A549 (cell line): ENCODE data around the gene FBXO7. TPM values are rescaled to one million over a fixed set of nuclear protein-coding genes. Genes with fewer than 3 reads are reported as not detected.

Experiments used
- ATAC-seq, 2 experiments: fragments of 200-7000 bp in 1 of 2; fragments of >200 bp in 1 of 2; cut with Nextera tagmentation in 1 of 2; cut with Tn5 transposase in 1 of 2; 3 replicates each; pipeline versions ENCODE4 v1.8.0 to v1.9.1; 2018 to 2020; ENCODE audit warnings: mild to moderate bottlenecking in 1 of 2, moderate library complexity in 1 of 2
- CTCF ChIA-PET: fragments of 300-600 bp; sonication (Branson Sonifier 250); formaldehyde crosslinking; extraction: SDS; loops from one replicate; lab custom pipeline; 2021; ENCODE audit warnings: antibody characterized with exemption, inconsistent platforms; lab: Yijun Ruan, JAX
- POLR2A ChIA-PET: fragments of 350-600 bp; formaldehyde crosslinking; extraction: SDS; loops from one replicate; lab custom pipeline; 2021; ENCODE audit warnings: antibody characterized with exemption, inconsistent platforms; lab: Yijun Ruan, JAX
- DNase-seq, 2 experiments: peaks; one replicate each; pipeline versions ENCODE4 v3.0.0 to v3.0.0-alpha.2; 2011 to 2016; ENCODE audit warnings: low read depth in 1 of 2, low spot score in 1 of 2
- FAIRE-seq: peaks from 2 replicates; lab custom pipeline; 2011; peaks lifted over from hg19 to GRCh38; lab: Jason Lieb, UNC
- H3K27ac ChIP-seq, 2 experiments: fragments of >200 bp; sonication (Bioruptor Twin); formaldehyde crosslinking; 3 replicates each; pipeline ENCODE4 v1.5.1; 2016 to 2017
- H3K4me1 ChIP-seq: fragments of >200 bp; sonication (Bioruptor Twin); formaldehyde crosslinking; 3 replicates; pipeline ENCODE4 v1.6.1; 2016
- H3K4me2 ChIP-seq: fragments of >200 bp; sonication (Bioruptor Twin); formaldehyde crosslinking; 3 replicates; pipeline ENCODE4 v1.6.1; 2016
- H3K4me3 ChIP-seq: fragments of >200 bp; sonication (Bioruptor Twin); formaldehyde crosslinking; 3 replicates; pipeline ENCODE4 v1.5.1; 2016
- H3K9me3 ChIP-seq: fragments of >200 bp; sonication (Bioruptor Twin); formaldehyde crosslinking; 3 replicates; pipeline ENCODE4 v1.6.1; 2016
- BHLHE40 ChIP-seq: IDR thresholded peaks from 2 replicates; pipeline ENCODE4 v1.6.1; 2012; ENCODE audit warnings: low read depth, low read length, inconsistent platforms
- CBX8 ChIP-seq: fragments of 200-600 bp; sonication (generic); IDR thresholded peaks from 2 replicates; pipeline ENCODE4 v1.6.1; 2016
- CEBPB ChIP-seq, 2 experiments: fragments of >200 bp in 1 of 2; sonication (Bioruptor Twin) in 1 of 2; formaldehyde crosslinking in 1 of 2; IDR thresholded peaks; 2 replicates each; pipeline ENCODE4 v1.6.1; 2012 to 2016
- EHMT2 ChIP-seq: fragments of 200-600 bp; sonication (generic); IDR thresholded peaks from 2 replicates; pipeline ENCODE4 v1.6.1; 2016; ENCODE audit warnings: antibody characterized with exemption, low read depth, mild to moderate bottlenecking, moderate library complexity
- EP300 ChIP-seq, 2 experiments: fragments of >200 bp; sonication (Bioruptor Twin); formaldehyde crosslinking; IDR thresholded peaks; 2 replicates in 1 of 2; 3 replicates in 1 of 2; pipeline ENCODE4 v1.6.1; 2016 to 2017
- ESRRA ChIP-seq: fragments of 150-350 bp; IDR thresholded peaks from 2 replicates; pipeline ENCODE4 v1.6.1; 2014; ENCODE audit warnings: mild to moderate bottlenecking, low read length, borderline replicate concordance
- HDAC2 ChIP-seq: fragments of 200-600 bp; sonication (generic); IDR thresholded peaks from 2 replicates; pipeline ENCODE4 v1.6.1; 2016
- HOXB5 ChIP-seq: fragments of 250-450 bp; sonication (Bioruptor Pico); IDR thresholded peaks from 2 replicates; pipeline ENCODE4 v1.5.0; 2020; ENCODE audit warnings: mild to moderate bottlenecking, moderate library complexity
- KDM5A ChIP-seq: fragments of 200-600 bp; sonication (generic); IDR thresholded peaks from 2 replicates; pipeline ENCODE4 v1.6.1; 2016; ENCODE audit warnings: antibody characterized with exemption, mild to moderate bottlenecking
- MAZ ChIP-seq: fragments of 150-350 bp; IDR thresholded peaks from 2 replicates; pipeline ENCODE4 v1.6.1; 2014; ENCODE audit warnings: antibody characterized with exemption, low read depth, low read length, borderline replicate concordance
- MYC ChIP-seq: IDR thresholded peaks from 2 replicates; pipeline ENCODE4 v1.6.1; 2012; ENCODE audit warnings: mild to moderate bottlenecking, inconsistent platforms, low read length, improper control_type of control experiment, borderline replicate concordance
- NFE2L2 ChIP-seq: fragments of 150-350 bp; conservative IDR thresholded peaks from 2 replicates; pipeline ENCODE4 v1.6.1; 2014; ENCODE audit warnings: low read length
- NPAS2 ChIP-seq: fragments of 250-450 bp; sonication (Bioruptor Pico); IDR thresholded peaks from 2 replicates; pipeline ENCODE4 v1.8.0; 2022; ENCODE audit warnings: mild to moderate bottlenecking, moderate library complexity, borderline replicate concordance
- PHF8 ChIP-seq: fragments of 200-600 bp; sonication (generic); IDR thresholded peaks from 2 replicates; pipeline ENCODE4 v1.6.1; 2016; ENCODE audit warnings: low read depth, mild to moderate bottlenecking, antibody characterized with exemption, moderate library complexity, borderline replicate concordance
- POLR2A ChIP-seq: IDR thresholded peaks from 2 replicates; pipeline ENCODE4 v1.6.1; 2012; ENCODE audit warnings: mild to moderate bottlenecking, low read length
- RAD21 ChIP-seq, 2 experiments: fragments of >200 bp in 1 of 2; sonication (Bioruptor Twin) in 1 of 2; formaldehyde crosslinking in 1 of 2; IDR thresholded peaks in 1 of 2; conservative IDR thresholded peaks in 1 of 2; 2 replicates in 1 of 2; 3 replicates in 1 of 2; pipeline ENCODE4 v1.6.1; 2012 to 2018; ENCODE audit warnings: inconsistent platforms in 1 of 2
- RNF2 ChIP-seq: fragments of 200-600 bp; sonication (generic); IDR thresholded peaks from 2 replicates; pipeline ENCODE4 v1.6.1; 2016; ENCODE audit warnings: low read depth, mild to moderate bottlenecking, antibody characterized with exemption, moderate library complexity, borderline replicate concordance
- TFCP2L1 ChIP-seq: fragments of 250-450 bp; sonication (Bioruptor Pico); IDR thresholded peaks from 2 replicates; pipeline ENCODE4 v1.5.0; 2021; ENCODE audit warnings: mild to moderate bottlenecking
- TP53 ChIP-seq: fragments of 250-450 bp; sonication (Bioruptor Pico); IDR thresholded peaks from 2 replicates; pipeline ENCODE4 v1.5.0; 2021; ENCODE audit warnings: mild to moderate bottlenecking, moderate library complexity
- ZFP36 ChIP-seq: fragments of 450-650 bp; IDR thresholded peaks from 2 replicates; pipeline ENCODE4 v1.6.1; 2014; ENCODE audit warnings: borderline replicate concordance; ENCODE audit not compliant: partially characterized antibody
- WGBS: methylation state at CpG from one replicate; pipeline ENCODE4 v1.1.6; 2017; ENCODE audit errors: missing lambda C conversion rate; 5-methylcytosine and 5-hydroxymethylcytosine counted together
- polyA plus RNA-seq, 4 experiments: library from polyadenylated mRNA; depleted of rRNA in 3 of 4; stranded (reverse); fragments of >200 nt; fragmentation: RNase III in 1 of 4; extraction: RNeasy Plus Mini Kit Qiagen cat#74134 plus additional on column Dnase treatment in 1 of 4; gene quantifications; 2 replicates in 3 of 4; 3 replicates in 1 of 4; pipeline ENCODE4 v1.2.3, GENCODE V29; 2011 to 2017
- TF ChIP-seq, protein P1 (sequence below): fragments of 150-350 bp; IDR thresholded peaks from 2 replicates; pipeline ENCODE4 v1.6.1; 2014; ENCODE audit warnings: low read depth, mild to moderate bottlenecking, low read length
- TF ChIP-seq, protein P2 (sequence below): fragments of >200 bp; sonication (Bioruptor Twin); formaldehyde crosslinking; IDR thresholded peaks from 2 replicates; pipeline ENCODE4 v1.6.1; 2016
- TF ChIP-seq, protein P3 (sequence below): fragments of >200 bp; sonication (Bioruptor Twin); formaldehyde crosslinking; IDR thresholded peaks from 3 replicates; pipeline ENCODE4 v1.5.1; 2016

Gene FBXO7
- polyA plus RNA-seq, 2 of the 4 experiments (the other 2 are of a cell fraction) = 58.0 to 131 TPM

DNA sequence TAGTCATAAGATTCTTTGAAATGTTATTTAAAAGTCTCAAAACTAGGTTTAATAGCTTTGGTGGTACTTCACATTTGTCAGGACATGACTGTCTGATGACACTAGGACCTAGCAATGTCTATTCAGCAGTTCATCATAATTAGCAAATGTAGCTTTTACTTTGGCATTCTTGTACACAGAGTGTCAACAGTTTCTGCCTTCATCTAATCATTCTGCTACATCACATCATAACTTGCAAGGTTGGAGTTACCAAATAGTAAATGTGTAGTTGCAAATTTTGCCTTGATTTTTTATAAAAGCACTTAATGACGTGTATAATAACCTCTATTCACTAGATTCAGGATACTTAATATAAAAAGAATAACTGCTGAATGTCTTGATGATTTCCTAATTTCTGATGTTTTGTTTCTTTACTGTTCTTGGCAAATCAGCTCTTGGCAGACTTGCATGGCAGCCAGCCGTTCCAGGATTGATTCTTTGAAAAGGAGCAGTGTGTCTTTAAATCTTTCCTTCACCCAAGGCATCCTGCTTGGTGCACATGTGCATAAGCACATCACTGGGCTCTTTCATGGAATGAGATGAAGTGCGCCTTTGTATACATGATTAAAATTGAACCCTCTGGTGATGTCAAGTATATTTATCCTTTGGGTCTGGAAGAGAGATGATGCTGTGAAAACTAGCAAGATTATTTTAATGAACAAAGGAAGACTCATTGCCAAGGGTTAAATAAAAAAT is 12.2 kb downstream of the FBXO7 start:
- no peak overlapping the region for H3K27ac ChIP-seq
- no peak overlapping the region for H3K4me2 ChIP-seq
- DNase-seq (no peak), ATAC-seq (no peak), FAIRE-seq (no peak)
- ChIA-PET CTCF (interaction anchor here (1.8 kb wide), 1 partner anchor 13 kb away, joined by 4 read pairs; no protein-coding TSS in a partner anchor), POLR2A (no interaction called here)
- H3K4me3 ChIP-seq = no peak overlapping the region
- no peak for TF ChIP-seq HDAC2
- TF ChIP-seq PHF8 = no peak
- no peak for TF ChIP-seq TFCP2L1 (CRISPR knock-in tag)
- TF ChIP-seq POLR2A = no peak
- TF ChIP-seq RNF2 = no peak
- TF ChIP-seq NFE2L2 = no peak
- no peak for TF ChIP-seq CEBPB (IDR thresholded peaks at IDR 0.05)
- TF ChIP-seq RAD21 (conservative IDR thresholded peaks at IDR 0.05 in 1 of 2, IDR thresholded peaks at IDR 0.05 in 1 of 2) = no peak
- TF ChIP-seq BHLHE40 = no peak
- 0 out of 3 replicates have a peak, but pooled peaks cover 4% of the 10 kb centered on the region for H3K4me1 ChIP-seq
- H3K9me3 ChIP-seq = no peaks in the 10 kb centered on the region
- 94% methylated on average over 3 of the region's 3 CpGs for WGBS

DNA sequence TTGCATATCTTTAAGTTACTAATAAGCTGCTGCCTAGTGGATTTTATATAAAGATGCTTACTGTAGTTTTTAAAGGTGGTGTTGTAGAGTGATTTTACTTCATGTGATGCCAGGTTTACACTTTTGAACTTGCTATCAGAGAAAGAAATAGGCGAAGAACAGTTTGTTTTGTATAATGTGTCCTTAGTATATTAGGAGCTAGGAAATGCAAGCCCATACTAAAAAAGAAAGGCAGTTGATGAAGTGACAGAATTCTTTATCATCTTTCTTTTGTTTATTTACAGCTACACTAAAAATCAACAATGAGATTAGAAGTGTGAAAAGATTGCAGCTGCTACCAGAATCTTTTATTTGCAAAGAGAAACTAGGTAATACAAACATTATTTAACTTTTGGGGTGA is 12.8 kb downstream of the FBXO7 start:
- DNase-seq (no peak), FAIRE-seq (no peak), ATAC-seq (no peak)
- Histone ChIP-seq H3K4me3 (no peak overlapping the region), H3K27ac (no peak overlapping the region), H3K4me2 (no peak overlapping the region), H3K9me3 (no peaks in the 10 kb centered on the region), H3K4me1 (0 out of 3 replicates have a peak, but pooled peaks cover 4% of the 10 kb centered on the region)
- no peak for TF ChIP-seq ZFP36
- TF ChIP-seq RNF2 = no peak
- TF ChIP-seq MAZ = no peak
- TF ChIP-seq, protein P1, sequence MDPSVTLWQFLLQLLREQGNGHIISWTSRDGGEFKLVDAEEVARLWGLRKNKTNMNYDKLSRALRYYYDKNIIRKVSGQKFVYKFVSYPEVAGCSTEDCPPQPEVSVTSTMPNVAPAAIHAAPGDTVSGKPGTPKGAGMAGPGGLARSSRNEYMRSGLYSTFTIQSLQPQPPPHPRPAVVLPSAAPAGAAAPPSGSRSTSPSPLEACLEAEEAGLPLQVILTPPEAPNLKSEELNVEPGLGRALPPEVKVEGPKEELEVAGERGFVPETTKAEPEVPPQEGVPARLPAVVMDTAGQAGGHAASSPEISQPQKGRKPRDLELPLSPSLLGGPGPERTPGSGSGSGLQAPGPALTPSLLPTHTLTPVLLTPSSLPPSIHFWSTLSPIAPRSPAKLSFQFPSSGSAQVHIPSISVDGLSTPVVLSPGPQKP = no peak
- TF ChIP-seq ESRRA = no peak
- TF ChIP-seq, protein P2, sequence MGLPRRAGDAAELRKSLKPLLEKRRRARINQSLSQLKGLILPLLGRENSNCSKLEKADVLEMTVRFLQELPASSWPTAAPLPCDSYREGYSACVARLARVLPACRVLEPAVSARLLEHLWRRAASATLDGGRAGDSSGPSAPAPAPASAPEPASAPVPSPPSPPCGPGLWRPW = no peak
- no peak for TF ChIP-seq CBX8
- no peak for TF ChIP-seq HOXB5 (CRISPR knock-in tag)
- TF ChIP-seq TFCP2L1 (CRISPR knock-in tag) = no peak
- TF ChIP-seq, protein P3, sequence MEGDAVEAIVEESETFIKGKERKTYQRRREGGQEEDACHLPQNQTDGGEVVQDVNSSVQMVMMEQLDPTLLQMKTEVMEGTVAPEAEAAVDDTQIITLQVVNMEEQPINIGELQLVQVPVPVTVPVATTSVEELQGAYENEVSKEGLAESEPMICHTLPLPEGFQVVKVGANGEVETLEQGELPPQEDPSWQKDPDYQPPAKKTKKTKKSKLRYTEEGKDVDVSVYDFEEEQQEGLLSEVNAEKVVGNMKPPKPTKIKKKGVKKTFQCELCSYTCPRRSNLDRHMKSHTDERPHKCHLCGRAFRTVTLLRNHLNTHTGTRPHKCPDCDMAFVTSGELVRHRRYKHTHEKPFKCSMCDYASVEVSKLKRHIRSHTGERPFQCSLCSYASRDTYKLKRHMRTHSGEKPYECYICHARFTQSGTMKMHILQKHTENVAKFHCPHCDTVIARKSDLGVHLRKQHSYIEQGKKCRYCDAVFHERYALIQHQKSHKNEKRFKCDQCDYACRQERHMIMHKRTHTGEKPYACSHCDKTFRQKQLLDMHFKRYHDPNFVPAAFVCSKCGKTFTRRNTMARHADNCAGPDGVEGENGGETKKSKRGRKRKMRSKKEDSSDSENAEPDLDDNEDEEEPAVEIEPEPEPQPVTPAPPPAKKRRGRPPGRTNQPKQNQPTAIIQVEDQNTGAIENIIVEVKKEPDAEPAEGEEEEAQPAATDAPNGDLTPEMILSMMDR = no peak
- CTCF ChIA-PET = interaction anchor here (0.6 kb wide), 1 partner anchor 9 kb away, joined by 3 read pairs; no protein-coding TSS in a partner anchor
- POLR2A ChIA-PET = no interaction called here
- WGBS = 89% methylated on average over 1 of the region's 1 CpG

DNA sequence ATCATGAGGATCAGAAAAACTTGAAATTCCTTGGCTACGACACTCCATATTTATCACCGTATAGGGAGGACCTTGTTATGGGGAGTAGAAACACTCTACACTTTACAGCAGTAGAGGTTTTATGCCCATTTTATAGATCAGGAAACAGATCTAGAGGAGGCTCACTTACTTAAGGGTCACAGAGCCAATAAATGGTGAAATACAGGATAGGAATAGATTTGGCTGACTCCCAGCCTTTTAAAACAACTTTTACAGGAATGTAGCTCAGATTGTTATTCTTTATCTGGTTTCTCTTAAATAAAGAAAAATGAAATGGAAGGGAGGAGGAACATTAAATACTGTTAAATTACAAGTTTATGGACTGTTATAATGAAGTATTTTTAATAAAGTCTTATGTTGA is 14.8 kb downstream of the FBXO7 start:
- POLR2A ChIA-PET = no interaction called here
- H3K9me3 ChIP-seq = no peaks in the 10 kb centered on the region
- ATAC-seq (no peak), DNase-seq (no peak), FAIRE-seq (no peak)
- H3K4me1 ChIP-seq = no peaks in the 10 kb centered on the region
- no peak for TF ChIP-seq NFE2L2
- no peak for TF ChIP-seq HOXB5 (CRISPR knock-in tag)
- no peak for TF ChIP-seq EP300 (IDR thresholded peaks at IDR 0.05)
- TF ChIP-seq KDM5A = no peak
- no peak for TF ChIP-seq NPAS2
- no peak for TF ChIP-seq TP53 (CRISPR knock-in tag)
- TF ChIP-seq EHMT2 = no peak
- no peak for TF ChIP-seq RNF2
- no peak for TF ChIP-seq MYC
- H3K27ac ChIP-seq = no peak overlapping the region
- no peak overlapping the region for H3K4me2 ChIP-seq
- WGBS = 89% methylated on average over 2 of the region's 2 CpGs
- CTCF ChIA-PET = no interaction called here
- H3K4me3 ChIP-seq = no peak overlapping the region
